IMR-90 (cell line): ENCODE results near the gene ORAI1. TPM values are rescaled to one million over a fixed set of nuclear protein-coding genes. Genes with fewer than 3 reads are reported as not detected.

Experiments
- ATAC-seq: fragments of 200-7000 bp; cut with Tn5 transposase; 2 replicates; pipeline ENCODE4 v1.9.1; 2020; ENCODE audit warnings: low read depth, mild to moderate bottlenecking, moderate library complexity
- BruUV-seq: library from RNA; stranded (reverse); fragments of 400-500 nt; replicated peaks from 2 replicates; lab custom pipeline; 2021; lab: Mats Ljungman, UMichigan
- CTCF ChIA-PET: fragments of 300-600 bp; formaldehyde crosslinking; extraction: SDS; loops from one replicate; lab custom pipeline; 2021; ENCODE audit warnings: antibody characterized with exemption; lab: Yijun Ruan, JAX
- POLR2A ChIA-PET: fragments of 300-600 bp; sonication (Branson Sonifier 250); formaldehyde crosslinking; loops from one replicate; lab custom pipeline; 2022; ENCODE audit warnings: antibody characterized with exemption; ENCODE audit not compliant: unreplicated experiment; lab: Charles Lee
- DNase-seq: peaks from one replicate; pipeline ENCODE4 v3.0.0; 2013
- H2AFZ ChIP-seq: replicated peaks from 2 replicates; pipeline ENCODE3; 2013; ENCODE audit warnings: low read length, mild to moderate bottlenecking; ENCODE audit not compliant: poor library complexity
- H2AK5ac ChIP-seq: 2 replicates; pipeline ENCODE4 v1.6.1; 2013; ENCODE audit warnings: low read depth, low read length, inconsistent platforms
- H2AK9ac ChIP-seq: replicated peaks from 2 replicates; pipeline ENCODE3; 2013; ENCODE audit warnings: mild to moderate bottlenecking, low read depth, low read length, moderate library complexity; ENCODE audit not compliant: poor library complexity
- H2BK120ac ChIP-seq: 2 replicates; pipeline ENCODE4 v1.6.1; 2013; ENCODE audit warnings: low read depth, low read length, inconsistent platforms
- H2BK15ac ChIP-seq: 3 replicates; pipeline ENCODE4 v1.6.1; 2013; ENCODE audit warnings: low read depth, low read length, inconsistent platforms
- H2BK20ac ChIP-seq: 2 replicates; pipeline ENCODE4 v1.6.1; 2013; ENCODE audit warnings: low read depth, mild to moderate bottlenecking, inconsistent platforms, low read length, moderate library complexity
- H2BK5ac ChIP-seq: 2 replicates; pipeline ENCODE4 v1.6.1; 2013; ENCODE audit warnings: mild to moderate bottlenecking, low read depth, low read length, inconsistent platforms; ENCODE audit not compliant: poor library complexity, severe bottlenecking
- H3K14ac ChIP-seq: replicated peaks from 2 replicates; pipeline ENCODE4 v1.6.1; 2013; ENCODE audit warnings: low read depth, low read length, inconsistent platforms
- H3K18ac ChIP-seq: 2 replicates; pipeline ENCODE4 v1.6.1; 2013; ENCODE audit warnings: low read depth, low read length, control low read depth
- H3K23ac ChIP-seq: 2 replicates; pipeline ENCODE4 v1.6.1; 2013; ENCODE audit warnings: low read depth, low read length, inconsistent platforms
- H3K27ac ChIP-seq: 2 replicates; pipeline ENCODE4 v1.5.1; 2013; ENCODE audit warnings: mild to moderate bottlenecking, control low read depth, low read length; ENCODE audit not compliant: insufficient read depth
- H3K27me3 ChIP-seq: 2 replicates; pipeline ENCODE4 v1.6.1; 2013; ENCODE audit warnings: low read length; ENCODE audit not compliant: control insufficient read depth, insufficient read depth
- H3K36me3 ChIP-seq: 2 replicates; pipeline ENCODE4 v1.6.1; 2013; ENCODE audit warnings: low read length, mixed read lengths; ENCODE audit not compliant: control insufficient read depth, insufficient read depth
- H3K4ac ChIP-seq: 2 replicates; pipeline ENCODE4 v1.6.1; 2013; ENCODE audit warnings: low read depth, low read length, inconsistent platforms
- H3K4me1 ChIP-seq: 2 replicates; pipeline ENCODE4 v1.6.1; 2013; ENCODE audit warnings: low read length, mixed read lengths; ENCODE audit not compliant: control insufficient read depth, insufficient read depth
- H3K4me2 ChIP-seq: 2 replicates; pipeline ENCODE4 v1.6.1; 2013; ENCODE audit warnings: low read depth, mild to moderate bottlenecking, control low read depth, low read length, moderate library complexity
- H3K4me3 ChIP-seq: 2 replicates; pipeline ENCODE4 v1.5.1; 2013; ENCODE audit warnings: low read depth, mild to moderate bottlenecking, control low read depth, low read length, moderate library complexity; ENCODE audit not compliant: insufficient read depth
- H3K56ac ChIP-seq: 2 replicates; pipeline ENCODE4 v1.6.1; 2013; ENCODE audit warnings: low read length, inconsistent platforms; ENCODE audit not compliant: insufficient read depth; ENCODE audit errors: extremely low read depth
- H3K79me1 ChIP-seq, 2 experiments: 2 replicates each; pipeline ENCODE4 v1.6.1; 2013; ENCODE audit warnings: low read length in 2 of 2, inconsistent platforms in 1 of 2, low read depth in 1 of 2
- H3K9ac ChIP-seq: 2 replicates; pipeline ENCODE4 v1.6.1; 2013; ENCODE audit warnings: low read depth, low read length, control low read depth
- H3K9me1 ChIP-seq: 2 replicates; pipeline ENCODE4 v1.6.1; 2013; ENCODE audit warnings: low read length, inconsistent platforms; ENCODE audit not compliant: insufficient read depth
- H3K9me3 ChIP-seq: 2 replicates; pipeline ENCODE4 v1.6.1; 2013; ENCODE audit warnings: low read length; ENCODE audit not compliant: control insufficient read depth, insufficient read depth
- H4K20me1 ChIP-seq: 2 replicates; pipeline ENCODE4 v1.6.1; 2013; ENCODE audit warnings: low read length, inconsistent platforms; ENCODE audit not compliant: insufficient read depth
- H4K5ac ChIP-seq: 2 replicates; pipeline ENCODE4 v1.6.1; 2013; ENCODE audit warnings: mild to moderate bottlenecking, low read depth, low read length, control low read depth
- H4K8ac ChIP-seq, 2 experiments: 2 replicates each; pipeline ENCODE4 v1.6.1; 2013; ENCODE audit warnings: low read depth in 2 of 2, low read length in 2 of 2, control low read depth in 1 of 2, inconsistent platforms in 1 of 2
- H4K91ac ChIP-seq: 2 replicates; pipeline ENCODE4 v1.6.1; 2013; ENCODE audit warnings: low read depth, low read length, inconsistent platforms; ENCODE audit not compliant: insufficient read depth
- CEBPB ChIP-seq: IDR thresholded peaks from 2 replicates; pipeline ENCODE4 v1.6.1; 2012; ENCODE audit warnings: low read depth, low read length, improper control_type of control experiment
- MAFK ChIP-seq: IDR thresholded peaks from 2 replicates; pipeline ENCODE4 v1.6.1; 2012; ENCODE audit warnings: low read depth, low read length, improper control_type of control experiment
- MAZ ChIP-seq: IDR thresholded peaks from 2 replicates; pipeline ENCODE4 v1.6.1; 2012; ENCODE audit warnings: low read depth, mild to moderate bottlenecking, low read length, improper control_type of control experiment, moderate library complexity, borderline replicate concordance
- NFE2L2 ChIP-seq: fragments of 150-350 bp; IDR thresholded peaks from 2 replicates; pipeline ENCODE4 v1.6.1; 2016; ENCODE audit warnings: low read depth, mild to moderate bottlenecking, low read length
- SMC3 ChIP-seq: fragments of 150-350 bp; IDR thresholded peaks from 2 replicates; pipeline ENCODE4 v1.6.1; 2016; ENCODE audit warnings: low read depth, mild to moderate bottlenecking, antibody characterized with exemption, low read length, moderate library complexity
- WGBS, 2 experiments: methylation state at CpG; one replicate each; pipeline versions ENCODE4 v1.1.5 to v1.1.7; 2013; ENCODE audit warnings: missing lambda C conversion rate in 2 of 2; ENCODE audit not compliant: insufficient read length in 1 of 2; ENCODE audit errors: extremely low coverage in 2 of 2; 5-methylcytosine and 5-hydroxymethylcytosine counted together
- dilution Hi-C: fragments of 300-500 bp; cut with HindIII; formaldehyde crosslinking; loops from one replicate; pipeline ENCODE4 v1.14.3; 2018; ENCODE audit warnings: low sequenced_read_pairs; ENCODE audit not compliant: unreplicated experiment
- in situ Hi-C: fragments of 300-500 bp; cut with MboI; formaldehyde crosslinking; loops from 3 replicates; pipeline ENCODE4 v1.14.3; 2019; ENCODE audit warnings: low sequenced_read_pairs, inconsistent platforms, mixed read lengths
- intact Hi-C: fragments of 100-400 bp; cut with micrococcal nuclease; formaldehyde crosslinking; loops from 2 replicates; pipeline ENCODE4 v1.10.0; 2022
- polyA plus RNA-seq, 3 experiments: library from polyadenylated mRNA; depleted of rRNA; stranded (reverse); fragments of >200 nt; gene quantifications; 2 replicates each; pipeline ENCODE4 v1.2.3, GENCODE V29; 2012; ENCODE audit warnings: low replicate concordance in 1 of 3
- total RNA-seq: library from RNA; depleted of rRNA; stranded (reverse); fragments of >200 nt; gene quantifications from 2 replicates; pipeline ENCODE4 v1.2.3, GENCODE V29; 2012
- TF ChIP-seq, protein P1 (sequence below): fragments of 150-350 bp; IDR thresholded peaks from 2 replicates; pipeline ENCODE4 v1.6.1; 2017; ENCODE audit warnings: mild to moderate bottlenecking, antibody characterized with exemption, low read length, low read depth
- TF ChIP-seq, protein P2 (sequence below): conservative IDR thresholded peaks from 2 replicates; pipeline ENCODE4 v1.5.1; 2012; ENCODE audit warnings: mild to moderate bottlenecking, low read depth, low read length, improper control_type of control experiment
- TF ChIP-seq, protein P3 (sequence below): fragments of 150-350 bp; IDR thresholded peaks from 2 replicates; pipeline ENCODE4 v1.6.1; 2016; ENCODE audit warnings: low read depth, mild to moderate bottlenecking, low read length, moderate library complexity, borderline replicate concordance

ORAI1 gene
- total and polyA plus RNA-seq, 2 of the 4 experiments (the other 2 are of a cell fraction): 3.9 to 22.7 TPM

DNA sequence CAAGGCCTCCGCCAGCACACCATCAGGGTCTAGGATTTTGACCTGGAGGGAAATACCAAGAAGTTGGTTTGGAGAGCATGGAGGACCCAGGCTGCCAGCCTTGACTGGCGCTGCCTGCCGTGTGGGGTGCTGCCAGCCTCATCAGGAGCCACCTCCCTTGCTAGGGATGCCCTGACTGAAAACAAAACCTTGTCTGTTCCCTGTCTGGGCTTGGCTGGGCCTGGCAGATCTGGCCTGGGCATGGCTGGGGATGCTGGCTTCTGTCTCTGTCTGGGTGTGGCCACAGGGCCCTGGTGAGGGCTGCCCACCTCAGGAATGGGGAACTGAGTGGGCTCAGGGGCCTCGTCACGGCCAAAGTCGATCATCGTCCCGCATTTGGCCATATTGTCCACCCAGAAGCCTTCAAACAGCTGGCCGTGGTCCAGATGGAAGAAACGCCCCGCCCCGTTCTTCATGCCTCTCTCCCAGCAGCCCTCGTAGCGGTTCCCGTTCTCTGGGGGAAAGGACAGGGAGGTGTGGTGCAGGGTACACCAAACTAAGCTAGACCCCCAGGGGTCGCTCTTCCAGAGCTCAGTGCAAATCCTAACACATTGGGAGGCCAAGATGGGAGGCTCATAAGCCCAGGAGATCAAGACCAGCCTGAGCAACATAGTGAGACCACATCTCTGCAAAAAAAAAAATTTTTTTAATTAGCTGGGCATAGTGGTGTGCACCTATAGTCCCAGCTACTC is 26.6 kb downstream of the ORAI1 start:
- H3K56ac ChIP-seq: no peak overlapping the region
- no peak overlapping the region for H4K8ac ChIP-seq
- no peak overlapping the region for H2BK20ac ChIP-seq
- DNase-seq (no peak), ATAC-seq (no peak)
- no peaks in the 10 kb centered on the region for H3K27me3 ChIP-seq
- H3K36me3 ChIP-seq: no peaks in the 10 kb centered on the region
- H2BK15ac ChIP-seq: no peak overlapping the region
- no TSS peak for BruUV-seq
- no peaks in the 10 kb centered on the region for H3K4me1 ChIP-seq
- H3K18ac ChIP-seq: no peak overlapping the region
- TF ChIP-seq, protein P1, sequence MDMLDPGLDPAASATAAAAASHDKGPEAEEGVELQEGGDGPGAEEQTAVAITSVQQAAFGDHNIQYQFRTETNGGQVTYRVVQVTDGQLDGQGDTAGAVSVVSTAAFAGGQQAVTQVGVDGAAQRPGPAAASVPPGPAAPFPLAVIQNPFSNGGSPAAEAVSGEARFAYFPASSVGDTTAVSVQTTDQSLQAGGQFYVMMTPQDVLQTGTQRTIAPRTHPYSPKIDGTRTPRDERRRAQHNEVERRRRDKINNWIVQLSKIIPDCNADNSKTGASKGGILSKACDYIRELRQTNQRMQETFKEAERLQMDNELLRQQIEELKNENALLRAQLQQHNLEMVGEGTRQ: no peak
- TF ChIP-seq, protein P2, sequence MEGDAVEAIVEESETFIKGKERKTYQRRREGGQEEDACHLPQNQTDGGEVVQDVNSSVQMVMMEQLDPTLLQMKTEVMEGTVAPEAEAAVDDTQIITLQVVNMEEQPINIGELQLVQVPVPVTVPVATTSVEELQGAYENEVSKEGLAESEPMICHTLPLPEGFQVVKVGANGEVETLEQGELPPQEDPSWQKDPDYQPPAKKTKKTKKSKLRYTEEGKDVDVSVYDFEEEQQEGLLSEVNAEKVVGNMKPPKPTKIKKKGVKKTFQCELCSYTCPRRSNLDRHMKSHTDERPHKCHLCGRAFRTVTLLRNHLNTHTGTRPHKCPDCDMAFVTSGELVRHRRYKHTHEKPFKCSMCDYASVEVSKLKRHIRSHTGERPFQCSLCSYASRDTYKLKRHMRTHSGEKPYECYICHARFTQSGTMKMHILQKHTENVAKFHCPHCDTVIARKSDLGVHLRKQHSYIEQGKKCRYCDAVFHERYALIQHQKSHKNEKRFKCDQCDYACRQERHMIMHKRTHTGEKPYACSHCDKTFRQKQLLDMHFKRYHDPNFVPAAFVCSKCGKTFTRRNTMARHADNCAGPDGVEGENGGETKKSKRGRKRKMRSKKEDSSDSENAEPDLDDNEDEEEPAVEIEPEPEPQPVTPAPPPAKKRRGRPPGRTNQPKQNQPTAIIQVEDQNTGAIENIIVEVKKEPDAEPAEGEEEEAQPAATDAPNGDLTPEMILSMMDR: no peak
- TF ChIP-seq CEBPB: no peak
- no peak for TF ChIP-seq MAFK
- TF ChIP-seq, protein P3, sequence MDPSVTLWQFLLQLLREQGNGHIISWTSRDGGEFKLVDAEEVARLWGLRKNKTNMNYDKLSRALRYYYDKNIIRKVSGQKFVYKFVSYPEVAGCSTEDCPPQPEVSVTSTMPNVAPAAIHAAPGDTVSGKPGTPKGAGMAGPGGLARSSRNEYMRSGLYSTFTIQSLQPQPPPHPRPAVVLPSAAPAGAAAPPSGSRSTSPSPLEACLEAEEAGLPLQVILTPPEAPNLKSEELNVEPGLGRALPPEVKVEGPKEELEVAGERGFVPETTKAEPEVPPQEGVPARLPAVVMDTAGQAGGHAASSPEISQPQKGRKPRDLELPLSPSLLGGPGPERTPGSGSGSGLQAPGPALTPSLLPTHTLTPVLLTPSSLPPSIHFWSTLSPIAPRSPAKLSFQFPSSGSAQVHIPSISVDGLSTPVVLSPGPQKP: no peak
- no peak for TF ChIP-seq MAZ
- TF ChIP-seq SMC3: no peak
- TF ChIP-seq NFE2L2: no peak
- 83% methylated on average over 1 of the region's 16 CpGs; no CpG with 5 or more reads in 1 of the 2 experiments for WGBS, 2 experiments
- ChIA-PET POLR2A (no interaction called here), CTCF (no interaction called here)
- H3K9ac ChIP-seq: no peak overlapping the region
- H4K20me1 ChIP-seq: no peaks in the 10 kb centered on the region
- no peak overlapping the region for H4K91ac ChIP-seq
- no peak overlapping the region for H3K4ac ChIP-seq
- H3K79me1 ChIP-seq: no peaks in the 10 kb centered on the region
- peak overlapping the region; percentile 58 for H2AFZ ChIP-seq
- no peak overlapping the region for H3K4me3 ChIP-seq
- H3K14ac ChIP-seq: no peak overlapping the region
- H4K5ac ChIP-seq: no peak overlapping the region
- H3K9me3 ChIP-seq: no peaks in the 10 kb centered on the region
- intact Hi-C loops (no loop called here), dilution Hi-C loops (no loop called here), in situ Hi-C loops (no loop called here)
- 0 out of 2 replicates have a peak, but pooled peaks cover 3% of the 10 kb centered on the region for H3K9me1 ChIP-seq
- no peak overlapping the region for H2AK5ac ChIP-seq
- H2BK120ac ChIP-seq: no peak overlapping the region
- H2BK5ac ChIP-seq: no peak overlapping the region
- no peak overlapping the region for H3K27ac ChIP-seq
- peak overlapping the region; percentile 55 for H2AK9ac ChIP-seq
- no peak overlapping the region for H3K23ac ChIP-seq
- no peak overlapping the region for H3K4me2 ChIP-seq
